Thoracic aorta (tissue), 2 donors: Measurements from ENCODE around the gene LCN2. TPM values are rescaled to one million over a fixed set of nuclear protein-coding genes. Genes with fewer than 3 reads are reported as not detected.
A peak's percentile ranks its signal among the peaks of the same experiment; 100 is the strongest.

Experiments
- ATAC-seq: fragments of 150-250 bp; one replicate; pipeline ENCODE4 v1.8.0; 2017; ENCODE audit warnings: low read depth; ENCODE audit not compliant: insufficient number of reproducible peaks, low FRiP score
- DNase-seq: peaks from one replicate; pipeline ENCODE4 v3.0.0-alpha.2; 2020; ENCODE audit warnings: low spot score
- H3K27ac ChIP-seq, 2 donors: fragments of 200-600 bp; sonication (generic); 1 replicate in 1 of 2; 2 replicates in 1 of 2; pipeline ENCODE4 v1.5.1; 2016; ENCODE audit warnings: mild to moderate bottlenecking in 2 of 2, moderate library complexity in 2 of 2
- H3K27me3 ChIP-seq: fragments of 200-600 bp; sonication (generic); replicated peaks from 2 replicates; pipeline ENCODE4 v1.6.0; 2016; ENCODE audit warnings: mild to moderate bottlenecking; ENCODE audit not compliant: insufficient read depth
- H3K36me3 ChIP-seq: fragments of 200-600 bp; sonication (generic); one replicate; pipeline ENCODE4 v1.5.1; 2016
- H3K4me1 ChIP-seq, 2 donors: fragments of 200-600 bp; sonication (generic); 1 replicate in 1 of 2; 2 replicates in 1 of 2; pipeline versions ENCODE4 v1.5.1 to v1.6.0; 2016; ENCODE audit warnings: low read depth in 2 of 2, mild to moderate bottlenecking in 1 of 2; ENCODE audit not compliant: control insufficient read depth in 1 of 2
- H3K4me3 ChIP-seq: fragments of 200-600 bp; sonication (generic); 2 replicates; pipeline ENCODE4 v1.5.1; 2016; ENCODE audit warnings: mild to moderate bottlenecking
- H3K9me3 ChIP-seq: fragments of 200-600 bp; sonication (generic); 2 replicates; pipeline ENCODE4 v1.5.1; 2016
- total RNA-seq, 2 donors: library from RNA; depleted of rRNA; stranded (reverse); fragments of >200 nt; gene quantifications; one replicate each; pipeline versions ENCODE4 v1.1.0 to v1.2.3, GENCODE V29; 2016
- TF ChIP-seq, protein P1 (sequence below): fragments of 200-600 bp; sonication (generic); IDR thresholded peaks from one replicate; pipeline ENCODE4 v1.5.1; 2019; ENCODE audit warnings: antibody characterized with exemption

Gene LCN2
- total RNA-seq, 2 donors from 2014 or later = not detected

DNA sequence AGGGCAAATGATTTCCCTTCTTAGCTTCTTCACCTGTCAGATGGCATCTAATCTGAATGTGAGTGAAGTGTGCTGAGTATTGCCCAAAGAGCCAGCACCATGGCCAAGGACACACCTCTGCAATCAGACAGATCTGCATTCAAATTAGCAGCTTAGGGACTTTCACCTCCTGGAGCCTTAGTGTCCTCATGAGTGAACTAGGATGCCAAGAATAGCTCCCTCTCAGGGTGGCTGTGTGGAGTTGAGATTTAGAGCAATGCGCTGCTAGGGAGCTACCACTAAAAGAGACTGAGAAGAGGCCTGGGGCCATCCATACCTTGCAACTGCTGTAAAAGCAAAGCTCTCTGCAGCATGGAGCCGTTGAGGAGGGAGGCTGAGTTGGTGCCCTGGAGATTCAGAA lies 40.8 kb downstream of the LCN2 start:
- TF ChIP-seq, protein P1, sequence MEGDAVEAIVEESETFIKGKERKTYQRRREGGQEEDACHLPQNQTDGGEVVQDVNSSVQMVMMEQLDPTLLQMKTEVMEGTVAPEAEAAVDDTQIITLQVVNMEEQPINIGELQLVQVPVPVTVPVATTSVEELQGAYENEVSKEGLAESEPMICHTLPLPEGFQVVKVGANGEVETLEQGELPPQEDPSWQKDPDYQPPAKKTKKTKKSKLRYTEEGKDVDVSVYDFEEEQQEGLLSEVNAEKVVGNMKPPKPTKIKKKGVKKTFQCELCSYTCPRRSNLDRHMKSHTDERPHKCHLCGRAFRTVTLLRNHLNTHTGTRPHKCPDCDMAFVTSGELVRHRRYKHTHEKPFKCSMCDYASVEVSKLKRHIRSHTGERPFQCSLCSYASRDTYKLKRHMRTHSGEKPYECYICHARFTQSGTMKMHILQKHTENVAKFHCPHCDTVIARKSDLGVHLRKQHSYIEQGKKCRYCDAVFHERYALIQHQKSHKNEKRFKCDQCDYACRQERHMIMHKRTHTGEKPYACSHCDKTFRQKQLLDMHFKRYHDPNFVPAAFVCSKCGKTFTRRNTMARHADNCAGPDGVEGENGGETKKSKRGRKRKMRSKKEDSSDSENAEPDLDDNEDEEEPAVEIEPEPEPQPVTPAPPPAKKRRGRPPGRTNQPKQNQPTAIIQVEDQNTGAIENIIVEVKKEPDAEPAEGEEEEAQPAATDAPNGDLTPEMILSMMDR = no peak
- peaks cover 11 to 14% of the 10 kb centered on the region in 2 donors for H3K4me1 ChIP-seq
- H3K9me3 ChIP-seq = no peaks in the 10 kb centered on the region
- H3K36me3 ChIP-seq = peaks cover 15% of the 10 kb centered on the region
- H3K27me3 ChIP-seq = no peaks in the 10 kb centered on the region
- ATAC-seq (no peak), DNase-seq (no peak)
- peak overlapping the region; percentile 92 for H3K4me3 ChIP-seq
- H3K27ac ChIP-seq = no peak overlapping the region

GRCh38 chr9:128190516-128191405 lies 41.5 kb downstream of the LCN2 start:
- Histone ChIP-seq H3K36me3 (peaks cover 10% of the 10 kb centered on the region), H3K9me3 (no peaks in the 10 kb centered on the region), H3K27ac (peak overlapping the region; percentile 89 to 92), H3K4me3 (peak overlapping the region; percentile 92), H3K27me3 (no peaks in the 10 kb centered on the region), H3K4me1 (peaks cover 11 to 14% of the 10 kb centered on the region in 2 donors)
- no peak for DNase-seq
- TF ChIP-seq, protein P1 = no peak
- ATAC-seq = no peak

GRCh38 chr9:128191406-128192046 lies 42.3 kb downstream of the LCN2 start, which contains the start of gene CIZ1:
Gene CIZ1 (minus strand): TSS chr9:128191572. CDS start chr9:128190857, 715 bp downstream.
- TF ChIP-seq, protein P1 = peak; percentile 67
- Histone ChIP-seq H3K4me1 (peaks cover 11 to 14% of the 10 kb centered on the region in 2 donors), H3K9me3 (no peaks in the 10 kb centered on the region), H3K27me3 (no peaks in the 10 kb centered on the region), H3K27ac (peak within 1 kb of the TSS; percentile 89 to 92), H3K36me3 (peaks cover 10% of the 10 kb centered on the region), H3K4me3 (peak within 1 kb of the TSS; percentile 92)
- ATAC-seq (peak; percentile 87), DNase-seq (no peak)

DNA sequence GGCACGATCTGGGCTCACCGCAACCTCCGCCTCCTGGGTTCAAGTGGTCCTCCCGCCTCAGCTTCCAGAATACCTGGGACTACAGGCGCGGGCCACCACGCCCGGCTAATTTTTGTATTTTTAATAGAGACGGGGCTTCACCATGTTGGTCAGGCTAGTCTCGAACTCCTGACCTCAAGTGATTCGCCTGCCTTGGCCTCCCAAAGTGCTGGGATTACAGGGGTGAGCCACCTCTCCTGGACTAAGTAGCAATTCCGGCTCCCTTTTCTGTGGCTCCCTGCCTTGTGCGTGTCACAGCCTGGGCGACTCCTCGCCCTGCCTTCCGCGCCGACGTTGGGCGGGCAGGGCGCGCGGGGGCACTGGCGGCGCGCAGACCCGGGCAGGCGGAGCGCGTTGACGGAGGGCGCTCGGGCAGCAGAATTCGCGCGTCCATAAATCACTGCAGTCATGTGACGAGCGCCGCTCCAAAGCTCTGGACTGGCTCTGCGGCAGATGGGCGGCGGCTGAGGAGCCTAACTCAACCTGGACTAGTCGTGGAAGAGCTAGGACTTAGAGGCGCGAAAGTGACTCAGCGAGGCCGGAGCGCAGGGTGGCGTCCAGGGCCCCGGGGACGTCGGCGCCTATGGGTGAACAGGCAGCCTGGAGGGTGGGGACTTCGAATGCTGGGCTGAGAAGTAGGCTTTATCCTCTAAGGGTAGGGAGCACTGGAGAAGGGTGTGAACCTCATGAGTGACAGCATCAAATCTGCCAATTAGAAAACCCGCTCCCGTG lies 43.5 kb downstream of the LCN2 start:
- Histone ChIP-seq H3K27me3 (no peaks in the 10 kb centered on the region), H3K9me3 (no peaks in the 10 kb centered on the region), H3K4me3 (peak overlapping the region; percentile 92), H3K4me1 (peaks cover 11 to 14% of the 10 kb centered on the region in 2 donors), H3K36me3 (peaks cover 5% of the 10 kb centered on the region), H3K27ac (peak overlapping the region; percentile 89 to 92)
- peak; percentile 18 for ATAC-seq
- DNase-seq = peak; percentile 66
- TF ChIP-seq, protein P1 = peak; percentile 20
